WTC11 (cell line): ENCODE data around the gene CACNA1H. TPM values are rescaled to one million over a fixed set of nuclear protein-coding genes. Genes with fewer than 3 reads are reported as not detected.
A peak's percentile ranks its signal among the peaks of the same experiment; 100 is the strongest.
"Not testable (repeated sequence)": the region's sequence is repeated elsewhere in the genome, so short reads cannot be mapped to it uniquely, and the experiment has no call there.

Experiments used
- ATAC-seq: fragments of 200-7000 bp; cut with Tn5 transposase; 2 replicates; pipeline ENCODE4 v1.10.0; 2021; ENCODE audit warnings: mild to moderate bottlenecking, moderate library complexity
- CTCF ChIA-PET: fragments of 300-600 bp; sonication (Branson Sonifier 250); formaldehyde crosslinking; loops from one replicate; lab custom pipeline; 2021; ENCODE audit warnings: antibody characterized with exemption; lab: Charles Lee
- POLR2A ChIA-PET: fragments of 350-600 bp; sonication (Branson Sonifier 250); formaldehyde crosslinking; loops from one replicate; lab custom pipeline; 2021; ENCODE audit warnings: antibody characterized with exemption; lab: Charles Lee
- DNase-seq: peaks from one replicate; pipeline ENCODE4 v3.0.0; 2021; ENCODE audit warnings: low spot score
- H3K27ac Mint-ChIP-seq: 2 replicates; pipeline ENCODE4 v1.8.0; 2021; ENCODE audit warnings: mixed read lengths
- H3K27me3 Mint-ChIP-seq: 2 replicates; pipeline ENCODE4 v1.8.0; 2021; ENCODE audit warnings: low read depth, mild to moderate bottlenecking, moderate library complexity, mixed read lengths
- H3K36me3 Mint-ChIP-seq: 2 replicates; pipeline ENCODE4 v1.8.0; 2021; ENCODE audit warnings: mixed read lengths
- H3K4me1 Mint-ChIP-seq: 2 replicates; pipeline ENCODE4 v1.8.0; 2022; ENCODE audit warnings: mixed read lengths
- H3K4me3 Mint-ChIP-seq: 2 replicates; pipeline ENCODE4 v1.8.0; 2021; ENCODE audit warnings: mild to moderate bottlenecking, moderate library complexity, mixed read lengths
- H3K9me3 Mint-ChIP-seq: 2 replicates; pipeline ENCODE4 v1.8.0; 2021; ENCODE audit warnings: mixed read lengths
- CREB1 ChIP-seq: sonication (generic); formaldehyde crosslinking; IDR thresholded peaks from 2 replicates; pipeline ENCODE4 v1.8.0; 2023; ENCODE audit warnings: mild to moderate bottlenecking, missing genetic modification reagents
- ESRRA ChIP-seq: sonication (generic); formaldehyde crosslinking; IDR thresholded peaks from 2 replicates; pipeline ENCODE4 v1.8.1; 2022; ENCODE audit warnings: mild to moderate bottlenecking, missing genetic modification reagents, borderline replicate concordance
- GABPB1 ChIP-seq: sonication (generic); formaldehyde crosslinking; IDR thresholded peaks from 2 replicates; pipeline ENCODE4 v1.8.1; 2023; ENCODE audit warnings: mild to moderate bottlenecking, missing genetic modification reagents
- IRF2 ChIP-seq: sonication (generic); formaldehyde crosslinking; IDR thresholded peaks from 2 replicates; pipeline ENCODE4 v1.8.0; 2022; ENCODE audit warnings: low read depth, missing genetic modification reagents, borderline replicate concordance
- NR1H2 ChIP-seq: sonication (generic); formaldehyde crosslinking; IDR thresholded peaks from 2 replicates; pipeline ENCODE4 v1.9.0; 2021; ENCODE audit warnings: mild to moderate bottlenecking, moderate library complexity, missing genetic modification reagents
- OVOL2 ChIP-seq: fragments of 250-450 bp; sonication (Bioruptor Pico); IDR thresholded peaks from 2 replicates; pipeline ENCODE4 v1.9.0; 2021; ENCODE audit warnings: mild to moderate bottlenecking, borderline replicate concordance
- RORB ChIP-seq: fragments of 250-450 bp; sonication (Bioruptor Pico); IDR thresholded peaks from 2 replicates; pipeline ENCODE4 v1.9.0; 2021; ENCODE audit warnings: mild to moderate bottlenecking
- ZBTB21 ChIP-seq: sonication (generic); formaldehyde crosslinking; IDR thresholded peaks from 2 replicates; pipeline ENCODE4 v1.8.1; 2023; ENCODE audit warnings: mild to moderate bottlenecking, missing genetic modification reagents, borderline replicate concordance
- ZNF396 ChIP-seq: fragments of 250-450 bp; sonication (Bioruptor Pico); IDR thresholded peaks from 2 replicates; pipeline ENCODE4 v1.8.0; 2021; ENCODE audit warnings: mild to moderate bottlenecking, moderate library complexity, borderline replicate concordance
- ZNF423 ChIP-seq: fragments of 250-450 bp; sonication (Bioruptor Pico); IDR thresholded peaks from 2 replicates; pipeline ENCODE4 v2.1.2; 2022; ENCODE audit warnings: mild to moderate bottlenecking, moderate library complexity
- total RNA-seq: library from RNA; stranded (reverse); gene quantifications from 3 replicates; pipeline ENCODE4 v1.2.3, GENCODE V29; 2021
- TF ChIP-seq, protein P1 (sequence below): sonication (generic); formaldehyde crosslinking; IDR thresholded peaks from 2 replicates; pipeline ENCODE4 v1.8.1; 2022; ENCODE audit warnings: missing genetic modification reagents, borderline replicate concordance
- TF ChIP-seq, protein P2 (sequence below): sonication (generic); formaldehyde crosslinking; IDR thresholded peaks from 2 replicates; pipeline ENCODE4 v1.8.1; 2023; ENCODE audit warnings: mild to moderate bottlenecking, missing genetic modification reagents, borderline replicate concordance
- TF ChIP-seq, protein P3 (sequence below): sonication (generic); formaldehyde crosslinking; IDR thresholded peaks from 2 replicates; pipeline ENCODE4 v1.8.1; 2022; ENCODE audit warnings: low read depth, missing genetic modification reagents, borderline replicate concordance

Gene CACNA1H
- total RNA-seq, 1 experiment from 2014 or later = 38.0 TPM

DNA sequence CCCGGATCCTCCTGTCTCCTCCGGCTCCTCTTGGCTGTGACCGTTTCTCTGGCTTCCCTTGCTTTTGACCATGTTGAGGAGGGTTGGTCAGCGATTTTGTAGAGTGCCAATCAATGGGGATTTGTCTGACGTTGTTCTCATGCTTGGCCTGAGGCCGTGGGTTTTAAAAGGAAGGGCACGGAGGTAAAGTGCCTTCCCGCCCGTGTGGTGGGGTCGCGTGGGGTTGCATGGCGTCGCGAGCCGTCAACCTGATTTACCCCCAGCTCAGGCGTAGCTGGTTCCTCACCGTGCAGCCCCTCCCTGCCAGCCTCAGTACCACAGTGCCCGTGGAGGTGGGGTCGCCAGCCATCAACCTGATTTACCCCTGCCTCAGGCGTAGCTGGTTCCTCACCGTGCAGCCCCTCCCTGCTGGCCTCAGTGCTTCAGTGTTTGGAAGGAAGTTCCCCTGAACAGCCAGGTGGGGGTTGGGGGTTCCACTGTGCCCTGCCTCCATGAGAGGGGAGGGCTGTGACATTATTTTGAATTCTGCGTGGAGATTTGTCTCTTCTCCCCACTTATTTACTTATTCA lies 92.6 kb downstream of the CACNA1H start (continued):
- TF ChIP-seq, protein P1, sequence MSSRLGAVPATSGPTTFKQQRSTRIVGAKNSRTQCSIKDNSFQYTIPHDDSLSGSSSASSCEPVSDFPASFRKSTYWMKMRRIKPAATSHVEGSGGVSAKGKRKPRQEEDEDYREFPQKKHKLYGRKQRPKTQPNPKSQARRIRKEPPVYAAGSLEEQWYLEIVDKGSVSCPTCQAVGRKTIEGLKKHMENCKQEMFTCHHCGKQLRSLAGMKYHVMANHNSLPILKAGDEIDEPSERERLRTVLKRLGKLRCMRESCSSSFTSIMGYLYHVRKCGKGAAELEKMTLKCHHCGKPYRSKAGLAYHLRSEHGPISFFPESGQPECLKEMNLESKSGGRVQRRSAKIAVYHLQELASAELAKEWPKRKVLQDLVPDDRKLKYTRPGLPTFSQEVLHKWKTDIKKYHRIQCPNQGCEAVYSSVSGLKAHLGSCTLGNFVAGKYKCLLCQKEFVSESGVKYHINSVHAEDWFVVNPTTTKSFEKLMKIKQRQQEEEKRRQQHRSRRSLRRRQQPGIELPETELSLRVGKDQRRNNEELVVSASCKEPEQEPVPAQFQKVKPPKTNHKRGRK = no peak
- TF ChIP-seq ZNF423 (CRISPR knock-in tag) (no peak), IRF2 (CRISPR knock-in tag) (no peak), CREB1 (CRISPR knock-in tag) (no peak), ZNF396 (CRISPR knock-in tag) (no peak), RORB (CRISPR knock-in tag) (no peak), NR1H2 (no peak), OVOL2 (CRISPR knock-in tag) (no peak), GABPB1 (CRISPR knock-in tag) (no peak), ESRRA (CRISPR knock-in tag) (no peak), ZBTB21 (no peak)
- TF ChIP-seq, protein P2, sequence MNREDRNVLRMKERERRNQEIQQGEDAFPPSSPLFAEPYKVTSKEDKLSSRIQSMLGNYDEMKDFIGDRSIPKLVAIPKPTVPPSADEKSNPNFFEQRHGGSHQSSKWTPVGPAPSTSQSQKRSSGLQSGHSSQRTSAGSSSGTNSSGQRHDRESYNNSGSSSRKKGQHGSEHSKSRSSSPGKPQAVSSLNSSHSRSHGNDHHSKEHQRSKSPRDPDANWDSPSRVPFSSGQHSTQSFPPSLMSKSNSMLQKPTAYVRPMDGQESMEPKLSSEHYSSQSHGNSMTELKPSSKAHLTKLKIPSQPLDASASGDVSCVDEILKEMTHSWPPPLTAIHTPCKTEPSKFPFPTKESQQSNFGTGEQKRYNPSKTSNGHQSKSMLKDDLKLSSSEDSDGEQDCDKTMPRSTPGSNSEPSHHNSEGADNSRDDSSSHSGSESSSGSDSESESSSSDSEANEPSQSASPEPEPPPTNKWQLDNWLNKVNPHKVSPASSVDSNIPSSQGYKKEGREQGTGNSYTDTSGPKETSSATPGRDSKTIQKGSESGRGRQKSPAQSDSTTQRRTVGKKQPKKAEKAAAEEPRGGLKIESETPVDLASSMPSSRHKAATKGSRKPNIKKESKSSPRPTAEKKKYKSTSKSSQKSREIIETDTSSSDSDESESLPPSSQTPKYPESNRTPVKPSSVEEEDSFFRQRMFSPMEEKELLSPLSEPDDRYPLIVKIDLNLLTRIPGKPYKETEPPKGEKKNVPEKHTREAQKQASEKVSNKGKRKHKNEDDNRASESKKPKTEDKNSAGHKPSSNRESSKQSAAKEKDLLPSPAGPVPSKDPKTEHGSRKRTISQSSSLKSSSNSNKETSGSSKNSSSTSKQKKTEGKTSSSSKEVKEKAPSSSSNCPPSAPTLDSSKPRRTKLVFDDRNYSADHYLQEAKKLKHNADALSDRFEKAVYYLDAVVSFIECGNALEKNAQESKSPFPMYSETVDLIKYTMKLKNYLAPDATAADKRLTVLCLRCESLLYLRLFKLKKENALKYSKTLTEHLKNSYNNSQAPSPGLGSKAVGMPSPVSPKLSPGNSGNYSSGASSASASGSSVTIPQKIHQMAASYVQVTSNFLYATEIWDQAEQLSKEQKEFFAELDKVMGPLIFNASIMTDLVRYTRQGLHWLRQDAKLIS = no peak
- TF ChIP-seq, protein P3, sequence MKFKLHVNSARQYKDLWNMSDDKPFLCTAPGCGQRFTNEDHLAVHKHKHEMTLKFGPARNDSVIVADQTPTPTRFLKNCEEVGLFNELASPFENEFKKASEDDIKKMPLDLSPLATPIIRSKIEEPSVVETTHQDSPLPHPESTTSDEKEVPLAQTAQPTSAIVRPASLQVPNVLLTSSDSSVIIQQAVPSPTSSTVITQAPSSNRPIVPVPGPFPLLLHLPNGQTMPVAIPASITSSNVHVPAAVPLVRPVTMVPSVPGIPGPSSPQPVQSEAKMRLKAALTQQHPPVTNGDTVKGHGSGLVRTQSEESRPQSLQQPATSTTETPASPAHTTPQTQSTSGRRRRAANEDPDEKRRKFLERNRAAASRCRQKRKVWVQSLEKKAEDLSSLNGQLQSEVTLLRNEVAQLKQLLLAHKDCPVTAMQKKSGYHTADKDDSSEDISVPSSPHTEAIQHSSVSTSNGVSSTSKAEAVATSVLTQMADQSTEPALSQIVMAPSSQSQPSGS (CRISPR knock-in tag) = no peak

DNA sequence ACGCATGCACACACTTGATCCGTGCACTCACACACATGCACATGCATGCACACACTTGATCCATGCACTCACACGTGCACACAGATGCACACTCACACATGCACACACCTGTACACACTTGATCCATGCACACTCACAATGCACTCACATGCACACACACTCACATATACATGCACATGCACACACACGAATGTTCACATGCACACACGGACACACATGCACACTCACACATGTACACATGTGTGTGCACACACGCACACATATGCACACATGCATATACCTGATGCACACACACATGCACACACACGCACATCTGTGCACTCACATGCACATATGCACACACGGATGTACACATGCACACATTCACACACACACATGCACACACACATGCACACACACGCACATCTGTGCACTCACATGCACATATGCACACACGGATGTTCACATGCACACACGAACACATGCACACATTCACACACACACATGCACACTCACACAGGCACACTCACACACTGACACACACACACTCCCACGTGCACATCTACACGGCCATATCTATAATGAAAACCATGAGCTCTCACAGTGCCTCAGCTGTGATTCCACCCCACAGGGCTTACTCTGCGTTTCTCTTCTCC lies 95.1 kb downstream of the CACNA1H start:
- ATAC-seq, POLR2A ChIA-PET, H3K27ac Mint-ChIP-seq, CTCF ChIA-PET, H3K36me3 Mint-ChIP-seq, H3K4me1 Mint-ChIP-seq, DNase-seq, H3K4me3 Mint-ChIP-seq, H3K9me3 Mint-ChIP-seq: not testable (repeated sequence)
- peaks cover 36% of the 10 kb centered on the region for H3K27me3 Mint-ChIP-seq

DNA sequence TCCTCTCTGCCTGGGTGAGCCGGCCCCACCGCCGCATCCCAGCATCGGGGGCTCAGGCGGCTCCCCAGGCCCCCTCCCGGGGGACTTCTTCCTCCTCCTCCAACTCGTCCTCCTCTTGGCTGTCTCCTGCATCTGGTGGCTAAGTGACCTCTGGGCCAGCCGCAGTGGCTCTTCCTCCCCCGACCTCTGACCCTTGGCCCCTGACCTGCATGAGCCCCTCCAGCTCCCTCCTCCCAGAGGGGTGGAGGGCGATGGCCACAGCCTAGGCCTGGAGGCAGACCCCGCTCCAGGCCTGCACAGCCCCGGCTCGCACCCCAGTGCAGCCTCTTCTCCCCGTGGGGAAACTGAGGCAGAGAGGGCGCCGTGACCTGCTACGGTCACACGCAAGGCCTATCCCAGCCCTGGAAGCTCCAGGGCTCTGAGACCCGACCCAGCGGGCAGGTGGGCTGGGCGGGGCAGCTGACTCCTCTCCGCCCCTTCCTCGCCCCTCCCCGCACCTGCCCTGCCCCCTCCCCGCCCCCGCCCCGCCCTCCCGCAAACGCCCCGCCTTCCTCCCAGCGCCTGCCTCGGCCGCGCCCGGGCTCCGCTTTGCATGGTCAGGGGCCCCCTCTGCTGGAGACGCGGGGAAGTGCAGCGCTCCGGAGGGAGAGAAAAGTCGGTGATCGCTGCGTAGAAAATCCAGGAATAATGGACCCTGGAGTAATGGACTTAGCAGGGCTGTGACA lies 96.3 kb downstream of the CACNA1H start:
- H3K9me3 Mint-ChIP-seq, POLR2A ChIA-PET, DNase-seq, CTCF ChIA-PET, H3K4me1 Mint-ChIP-seq, H3K4me3 Mint-ChIP-seq, H3K36me3 Mint-ChIP-seq, H3K27ac Mint-ChIP-seq: not testable (repeated sequence)
- ATAC-seq = peak; percentile 74
- H3K27me3 Mint-ChIP-seq = peaks cover 36% of the 10 kb centered on the region

DNA sequence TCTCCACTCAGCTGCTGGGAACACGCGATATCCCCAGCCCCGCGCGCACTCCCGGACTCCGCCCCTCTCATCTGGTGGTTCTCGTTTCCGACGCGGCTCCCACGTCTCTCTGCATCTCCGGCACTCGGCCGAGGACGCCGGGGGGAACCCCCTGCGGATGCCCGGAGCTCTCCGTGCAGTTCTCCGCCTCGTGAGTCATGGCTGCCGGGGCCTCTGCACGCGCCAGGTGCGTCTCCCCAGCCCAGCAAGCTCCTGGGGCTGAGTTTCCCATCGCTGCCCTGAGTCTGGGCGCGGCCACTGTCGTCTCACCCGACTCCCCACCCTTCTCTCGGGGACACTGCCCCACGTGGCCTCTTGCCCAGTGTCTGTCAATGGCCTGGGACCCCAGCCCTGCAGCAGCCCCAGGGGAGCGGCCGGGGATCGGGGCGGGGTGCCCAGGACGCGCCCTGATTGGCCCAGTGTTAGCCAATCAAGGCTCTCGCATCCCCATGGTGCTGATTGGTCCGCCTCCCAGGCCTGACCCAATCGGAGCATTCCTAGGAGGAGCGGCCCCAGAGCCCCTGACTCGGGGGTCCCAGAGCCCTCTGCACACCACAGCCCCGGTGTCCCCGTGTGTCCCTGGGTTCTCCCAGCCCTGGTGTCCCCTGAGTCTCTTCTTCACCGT lies 100.9 kb downstream of the CACNA1H start:
- peak; percentile 76 for ATAC-seq
- POLR2A ChIA-PET = not testable (repeated sequence)

DNA sequence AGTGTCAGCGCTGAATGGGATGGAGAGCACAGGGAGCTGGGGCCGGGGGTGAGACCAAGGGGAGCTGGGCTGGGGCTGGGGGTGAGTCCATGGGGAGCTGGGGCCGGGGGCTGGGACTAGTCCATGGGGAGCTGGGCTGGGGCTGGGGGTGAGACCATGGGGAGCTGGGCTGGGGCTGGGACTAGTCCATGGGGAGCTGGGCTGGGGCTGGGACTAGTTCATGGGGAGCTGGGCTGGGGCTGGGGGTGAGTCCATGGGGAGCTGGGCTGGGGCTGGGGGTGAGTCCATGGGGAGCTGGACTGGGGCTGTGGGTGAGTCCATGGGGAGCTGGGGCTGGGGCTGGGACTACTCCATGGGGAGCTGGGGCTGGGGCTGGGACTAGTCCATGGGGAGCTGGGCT lies 101.9 kb downstream of the CACNA1H start:
- H3K27ac Mint-ChIP-seq = not testable (repeated sequence)

More for the DNA sequence above, 100.9 kb downstream of the CACNA1H start:
- CTCF ChIA-PET, H3K36me3 Mint-ChIP-seq, H3K27ac Mint-ChIP-seq, H3K4me3 Mint-ChIP-seq, DNase-seq, H3K4me1 Mint-ChIP-seq, H3K9me3 Mint-ChIP-seq: not testable (repeated sequence)
- peaks cover 10% of the 10 kb centered on the region for H3K27me3 Mint-ChIP-seq

DNA sequence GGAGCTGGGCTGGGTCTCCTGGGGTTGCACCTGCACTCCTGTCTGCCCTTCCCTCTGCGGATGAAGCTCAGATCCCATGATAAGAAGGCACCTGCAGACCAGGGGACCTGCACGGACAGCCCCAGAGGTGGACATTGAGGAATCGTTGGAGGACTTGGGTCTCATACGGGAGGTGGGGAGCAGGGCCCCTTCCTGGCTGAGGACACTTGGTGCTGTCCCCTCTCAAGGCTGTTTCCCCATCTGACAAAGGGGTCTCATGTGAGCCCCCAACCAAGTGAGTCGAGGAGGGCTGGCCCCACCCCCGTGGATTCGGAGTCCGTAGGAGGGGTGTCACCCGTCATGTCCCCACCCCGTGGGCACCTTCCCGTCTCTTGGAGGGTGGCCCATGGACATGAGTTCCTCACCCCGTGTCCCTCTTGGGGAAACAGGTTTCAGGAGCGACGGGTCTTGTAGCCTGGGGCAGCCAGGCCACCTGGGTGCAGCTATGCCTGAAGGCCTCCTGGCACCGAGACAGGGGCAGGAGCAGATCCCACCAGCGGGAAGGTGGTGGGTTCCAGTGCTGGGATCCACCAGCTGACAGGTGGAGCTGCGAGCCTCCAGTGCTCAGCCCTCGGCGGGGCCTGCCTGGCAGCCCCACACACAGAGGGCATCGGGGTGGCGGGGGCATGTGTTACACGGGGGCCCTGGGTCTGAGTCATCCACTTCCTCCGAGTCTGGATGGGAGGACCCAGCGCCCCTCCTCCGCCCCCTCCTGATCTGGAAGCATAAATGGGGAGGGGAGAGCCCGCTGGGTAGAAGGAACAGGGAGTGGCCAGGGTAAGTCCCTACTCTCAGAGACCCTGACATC lies 102.6 kb downstream of the CACNA1H start, which contains the start of gene TPSD1:
TSS of gene TPSD1 (plus strand) at position 794 of the 847 bp plus-strand sequence. CDS start 212 bp downstream, outside the sequence.
- H3K4me1 Mint-ChIP-seq, ATAC-seq, H3K27ac Mint-ChIP-seq, POLR2A ChIA-PET, H3K4me3 Mint-ChIP-seq, H3K36me3 Mint-ChIP-seq, H3K9me3 Mint-ChIP-seq, DNase-seq: not testable (repeated sequence)
- CTCF ChIA-PET = interaction anchor here (0.9 kb wide), 1 partner anchor 45 kb away, joined by 3 read pairs; no protein-coding TSS in a partner anchor
- H3K27me3 Mint-ChIP-seq = peaks cover 25% of the 10 kb centered on the region

More for the DNA sequence above, 101.9 kb downstream of the CACNA1H start:
- CTCF ChIA-PET = interaction anchor here (0.9 kb wide), 1 partner anchor 46 kb away, joined by 3 read pairs; no protein-coding TSS in a partner anchor
- peaks cover 18% of the 10 kb centered on the region for H3K27me3 Mint-ChIP-seq
- POLR2A ChIA-PET, H3K4me3 Mint-ChIP-seq, DNase-seq, H3K4me1 Mint-ChIP-seq, H3K36me3 Mint-ChIP-seq, ATAC-seq, H3K9me3 Mint-ChIP-seq: not testable (repeated sequence)
